HepG2 (cell line): ENCODE data around the gene MACROD2. TPM values are rescaled to one million over a fixed set of nuclear protein-coding genes. Genes with fewer than 3 reads are reported as not detected.

Experiments
- AHR ChIP-seq: IDR thresholded peaks from 2 replicates; pipeline ENCODE4 v1.6.1; 2018; ENCODE audit warnings: missing genetic modification reagents, missing compliant biosample characterization
- ARID4A ChIP-seq: sonication (generic); formaldehyde crosslinking; IDR thresholded peaks from 2 replicates; pipeline ENCODE4 v1.5.0; 2020; ENCODE audit warnings: mild to moderate bottlenecking, missing genetic modification reagents, borderline replicate concordance
- ARID5B ChIP-seq: IDR thresholded peaks from 2 replicates; pipeline ENCODE4 v1.4.0; 2020; ENCODE audit warnings: mild to moderate bottlenecking, missing genetic modification reagents
- CCAR2 ChIP-seq: fragments of 200-400 bp; formaldehyde crosslinking; optimal IDR thresholded peaks from 2 replicates; pipeline ENCODE3; 2018; ENCODE audit warnings: low read depth, mild to moderate bottlenecking, low read length, moderate library complexity
- FOXC1 ChIP-seq: sonication (generic); formaldehyde crosslinking; IDR thresholded peaks from 2 replicates; pipeline ENCODE4 v1.8.0; 2022; ENCODE audit warnings: mild to moderate bottlenecking, missing genetic modification reagents, borderline replicate concordance
- IRF9 ChIP-seq: sonication (generic); formaldehyde crosslinking; IDR thresholded peaks from 2 replicates; pipeline ENCODE4 v1.8.0; 2022; ENCODE audit warnings: missing genetic modification reagents, mild to moderate bottlenecking, borderline replicate concordance
- KDM6A ChIP-seq: IDR thresholded peaks from 2 replicates; pipeline ENCODE4 v1.6.1; 2016; ENCODE audit warnings: low read depth
- LRRFIP1 ChIP-seq: sonication (generic); formaldehyde crosslinking; conservative IDR thresholded peaks from 2 replicates; pipeline ENCODE4 v1.4.0; 2020; ENCODE audit warnings: missing genetic modification reagents
- ZNF124 ChIP-seq: sonication (generic); formaldehyde crosslinking; IDR thresholded peaks from 2 replicates; pipeline ENCODE4 v1.4.0; 2020; ENCODE audit warnings: missing genetic modification reagents
- ZNF136 ChIP-seq: sonication (generic); formaldehyde crosslinking; IDR thresholded peaks from 2 replicates; pipeline ENCODE4 v1.8.1; 2022; ENCODE audit warnings: low read depth, mild to moderate bottlenecking, moderate library complexity, missing genetic modification reagents
- ZNF652 ChIP-seq: IDR thresholded peaks from 2 replicates; pipeline ENCODE4 v1.6.1; 2016; ENCODE audit warnings: low read depth, borderline replicate concordance
- polyA plus RNA-seq, 8 experiments: library from polyadenylated mRNA; depleted of rRNA in 3 of 8; stranded (reverse) in 7 of 8; unstranded in 1 of 8; fragments of >200 nt; fragmentation: Illumina TruSeq in 4 of 8; extraction: Trizol in 4 of 8; gene quantifications; 2 replicates each; pipeline versions ENCODE4 v1.2.1 to v1.2.3, GENCODE V29; 2011 to 2016; ENCODE audit warnings: low read depth in 4 of 8, missing spikeins in 1 of 8, mixed read lengths in 1 of 8; ENCODE audit not compliant: insufficient read depth in 1 of 8
- total RNA-seq, 5 experiments: library from RNA; depleted of rRNA; stranded (reverse); fragments of >200 nt; fragmentation: Illumina TruSeq; extraction: Trizol; gene quantifications; 2 replicates each; pipeline ENCODE4 v1.2.3, GENCODE V29; 2016; ENCODE audit warnings: low read depth in 1 of 5

MACROD2 gene
- total and polyA plus RNA-seq, 2 of the 13 experiments (the other 11 are each of a cell fraction or from before 2014, with no cell fraction given), result 0.13 to 0.51 TPM

- TF ChIP-seq ARID5B (CRISPR knock-in tag) (peak; percentile 99), ZNF136 (CRISPR knock-in tag) (0 out of 2 replicates have a peak, but pooled peaks have one; percentile 63), ZNF652 (peak; percentile 11; the same call in 1 of the 2 replicates), CCAR2 (no peak), AHR (CRISPR knock-in tag) (peak; percentile 86), ZNF124 (peak; percentile 72; the same call in 1 of the 2 replicates), KDM6A (CRISPR knock-in tag) (peak; percentile 73), FOXC1 (no peak), ARID4A (CRISPR knock-in tag) (peak; percentile 30; the same call in 1 of the 2 replicates), IRF9 (CRISPR knock-in tag) (no peak), LRRFIP1 (CRISPR knock-in tag) (no peak)
These were observed 1066.6 kb downstream of the MACROD2 start (continued) for GRCh38 chr20:15061955-15062354.
